Endothelial cell of umbilical vein (primary cell): ENCODE measurements around the gene AHI1. TPM values are rescaled to one million over a fixed set of nuclear protein-coding genes. Genes with fewer than 3 reads are reported as not detected.

Source experiments
- BruUV-seq: library from RNA; stranded (reverse); fragments of 400-500 nt; replicated peaks from 2 replicates; lab custom pipeline; 2021; lab: Mats Ljungman, UMichigan
- CTCF ChIA-PET: fragments of 300-600, 350-600 bp; sonication (Branson Sonifier 250); formaldehyde crosslinking; loops from one replicate; lab custom pipeline; 2021; ENCODE audit warnings: antibody characterized with exemption, inconsistent platforms; lab: Charles Lee
- POLR2A ChIA-PET: fragments of 300-600, 350-600 bp; sonication (Branson Sonifier 250); formaldehyde crosslinking; loops from one replicate; lab custom pipeline; 2021; ENCODE audit warnings: antibody characterized with exemption, inconsistent platforms; lab: Charles Lee
- DNase-seq: peaks from one replicate; pipeline ENCODE4 v3.0.0-alpha.2; 2011; ENCODE audit warnings: low read depth, low spot score
- FAIRE-seq: peaks from 2 replicates; lab custom pipeline; 2011; peaks lifted over from hg19 to GRCh38; lab: Jason Lieb, UNC
- H2AFZ ChIP-seq: 2 replicates; pipeline ENCODE4 v1.6.0; 2012; ENCODE audit warnings: low read depth, low read length, control low read depth, inconsistent platforms
- H3K27ac ChIP-seq: 2 replicates; pipeline ENCODE4 v1.5.1; 2011; ENCODE audit warnings: low read depth, mild to moderate bottlenecking, control low read depth, low read length, moderate library complexity; ENCODE audit not compliant: insufficient read depth
- H3K27me3 ChIP-seq, 2 experiments: 2 replicates each; pipeline versions ENCODE4 v1.6.0 to v1.6.1; 2011; ENCODE audit warnings: low read length in 2 of 2, mixed read lengths in 1 of 2; ENCODE audit not compliant: control insufficient read depth in 2 of 2, insufficient read depth in 2 of 2
- H3K36me3 ChIP-seq, 2 experiments: 2 replicates in 1 of 2; 3 replicates in 1 of 2; pipeline ENCODE4 v1.5.1; 2011; ENCODE audit warnings: low read length in 2 of 2, mild to moderate bottlenecking in 1 of 2, moderate library complexity in 1 of 2; ENCODE audit not compliant: control insufficient read depth in 2 of 2, insufficient read depth in 2 of 2; ENCODE audit errors: extremely low read depth in 1 of 2
- H3K4me1 ChIP-seq: 3 replicates; pipeline ENCODE4 v1.5.1; 2011; ENCODE audit warnings: mild to moderate bottlenecking, low read length; ENCODE audit not compliant: control insufficient read depth, insufficient read depth; ENCODE audit errors: extremely low read depth
- H3K4me2 ChIP-seq: 2 replicates; pipeline ENCODE4 v1.6.1; 2011; ENCODE audit warnings: low read length, control low read depth, mixed read lengths; ENCODE audit not compliant: insufficient read depth
- H3K4me3 ChIP-seq, 3 experiments: fragments of 200-600 bp in 1 of 3; sonication (generic), shearing (Covaris generic) in 1 of 3; replicated peaks in 1 of 3; 2 replicates each; pipeline ENCODE4 v1.5.1; 2011 to 2016; ENCODE audit warnings: control low read depth in 3 of 3, low read length in 3 of 3, mild to moderate bottlenecking in 2 of 3, inconsistent platforms in 1 of 3, low read depth in 1 of 3, moderate library complexity in 1 of 3; ENCODE audit not compliant: insufficient read depth in 1 of 3
- H3K79me2 ChIP-seq: 2 replicates; pipeline ENCODE4 v1.6.0; 2012; ENCODE audit warnings: low read length, inconsistent platforms; ENCODE audit not compliant: control insufficient read depth, insufficient read depth
- H3K9ac ChIP-seq: replicated peaks from 2 replicates; pipeline ENCODE3; 2011; ENCODE audit warnings: low read length, control low read depth; ENCODE audit not compliant: insufficient read depth; ENCODE audit errors: extremely low read depth
- H3K9me1 ChIP-seq: replicated peaks from 3 replicates; pipeline ENCODE4 v1.6.0; 2011; ENCODE audit warnings: mild to moderate bottlenecking, low read length; ENCODE audit not compliant: control insufficient read depth, insufficient read depth; ENCODE audit errors: extremely low read depth
- H3K9me3 ChIP-seq: replicated peaks from 2 replicates; pipeline ENCODE4 v1.5.1; 2012; ENCODE audit warnings: low read length, inconsistent platforms; ENCODE audit not compliant: control insufficient read depth, insufficient read depth
- H4K20me1 ChIP-seq: replicated peaks from 2 replicates; pipeline ENCODE3; 2011; ENCODE audit warnings: mild to moderate bottlenecking, low read length; ENCODE audit not compliant: control insufficient read depth, insufficient read depth; ENCODE audit errors: extremely low read depth
- EZH2 ChIP-seq: IDR thresholded peaks from 2 replicates; pipeline ENCODE4 v1.6.1; 2012; ENCODE audit warnings: borderline replicate concordance, low read depth, mild to moderate bottlenecking, moderate library complexity, low read length, inconsistent platforms; ENCODE audit not compliant: severe bottlenecking
- FOS ChIP-seq: IDR thresholded peaks from 2 replicates; pipeline ENCODE4 v1.6.1; 2011; ENCODE audit warnings: mild to moderate bottlenecking, low read length, moderate library complexity, borderline replicate concordance; ENCODE audit not compliant: insufficient read depth
- GATA2 ChIP-seq: IDR thresholded peaks from 2 replicates; pipeline ENCODE4 v1.7.0; 2011; ENCODE audit warnings: low read depth, mild to moderate bottlenecking, moderate library complexity, mixed read lengths, low read length; ENCODE audit not compliant: insufficient read length, insufficient read depth
- JUN ChIP-seq: IDR thresholded peaks from 2 replicates; pipeline ENCODE4 v1.6.1; 2011; ENCODE audit warnings: borderline replicate concordance, low read depth; ENCODE audit not compliant: insufficient read length, insufficient read depth
- MYC ChIP-seq: IDR thresholded peaks from one replicate; pipeline ENCODE4 v1.6.1; 2011; ENCODE audit warnings: mild to moderate bottlenecking, low read depth, low read length
- POLR2A ChIP-seq: IDR thresholded peaks from 2 replicates; pipeline ENCODE4 v1.6.1; 2012; ENCODE audit warnings: low read depth, mild to moderate bottlenecking, control low read depth, low read length
- POLR2AphosphoS5 ChIP-seq: IDR thresholded peaks from 2 replicates; pipeline ENCODE4 v1.6.1; 2012; ENCODE audit warnings: low read depth, mild to moderate bottlenecking, control low read depth, low read length, moderate library complexity; ENCODE audit not compliant: insufficient read depth
- dilution Hi-C: fragments of 300-500 bp; cut with MboI; formaldehyde crosslinking; loops from one replicate; pipeline ENCODE4 v1.15.0; 2019; ENCODE audit warnings: low sequenced_read_pairs; ENCODE audit not compliant: extremely low pct_ligation_motif_present
- intact Hi-C: fragments of 100-400 bp; cut with micrococcal nuclease; formaldehyde crosslinking; loops from one replicate; pipeline ENCODE4 v1.10.0; 2022
- polyA plus RNA-seq, 4 experiments: library from polyadenylated mRNA; depleted of rRNA in 3 of 4; stranded (reverse) in 3 of 4; unstranded in 1 of 4; fragments of >200 nt; gene quantifications; 2 replicates each; pipeline versions ENCODE4 v1.2.1 to v1.2.3, GENCODE V29; 2011 to 2012; ENCODE audit warnings: missing spikeins in 1 of 4
- total RNA-seq: library from RNA; stranded (reverse); gene quantifications from 2 replicates; pipeline ENCODE4 v1.2.3, GENCODE V29; 2021
- TF ChIP-seq, protein P1 (sequence below), 2 donors: IDR thresholded peaks; 1 replicate in 1 of 2; 2 replicates in 1 of 2; pipeline ENCODE4 v1.5.1; 2011; ENCODE audit warnings: low read length in 2 of 2, mild to moderate bottlenecking in 2 of 2, moderate library complexity in 2 of 2, control low read depth in 1 of 2, inconsistent platforms in 1 of 2, low read depth in 1 of 2; ENCODE audit not compliant: insufficient read depth in 1 of 2; ENCODE audit errors: extremely low read depth in 1 of 2
- TF ChIP-seq, protein P2 (sequence below): IDR thresholded peaks from 2 replicates; pipeline ENCODE4 v1.6.1; 2011; ENCODE audit not compliant: insufficient read depth, insufficient read length

Gene AHI1
- total and polyA plus RNA-seq, 2 donors (not counting 3 experiments of a cell fraction or from before 2014, with no cell fraction given), result 5.1 to 20.7 TPM

DNA sequence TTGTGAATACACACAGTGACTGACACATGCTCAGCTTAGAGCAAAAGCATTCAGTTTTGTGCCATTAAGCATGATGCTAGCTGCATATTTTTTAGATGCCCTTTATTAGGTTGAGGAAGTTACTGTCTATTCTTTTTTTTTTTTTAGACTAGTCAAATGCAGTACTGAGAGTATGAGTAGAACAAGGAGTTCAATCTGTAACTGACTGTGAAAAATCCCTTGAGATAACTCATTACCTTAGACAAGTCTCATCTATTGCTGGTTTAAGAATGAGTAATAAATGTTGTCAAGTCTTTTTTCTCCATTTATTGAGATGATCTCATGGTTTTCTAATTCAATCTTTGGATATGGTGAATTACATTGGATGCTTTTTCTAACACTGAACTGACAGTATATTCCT is 23.2 kb downstream of the AHI1 start:
- Histone ChIP-seq H3K27me3 (no peaks in the 10 kb centered on the region), H3K9me1 (no peaks in the 10 kb centered on the region), H3K79me2 (no peaks in the 10 kb centered on the region), H3K9me3 (no peaks in the 10 kb centered on the region), H4K20me1 (no peaks in the 10 kb centered on the region), H2AFZ (no peak overlapping the region), H3K4me3 (no peak overlapping the region), H3K4me1 (no peaks in the 10 kb centered on the region), H3K36me3 (peaks cover 3 to 5% of the 10 kb centered on the region in 2 experiments), H3K27ac (no peak overlapping the region), H3K4me2 (no peak overlapping the region), H3K9ac (no peak overlapping the region)
- FAIRE-seq (no peak), DNase-seq (no peak)
- dilution Hi-C loops (no loop called here), intact Hi-C loops (no loop called here)
- BruUV-seq, result no TSS peak
- POLR2A ChIA-PET, result no interaction called here
- TF ChIP-seq MYC (no peak), GATA2 (no peak), POLR2AphosphoS5 (no peak), JUN (no peak), EZH2 (no peak), POLR2A (no peak), FOS (no peak)
- TF ChIP-seq, protein P1, sequence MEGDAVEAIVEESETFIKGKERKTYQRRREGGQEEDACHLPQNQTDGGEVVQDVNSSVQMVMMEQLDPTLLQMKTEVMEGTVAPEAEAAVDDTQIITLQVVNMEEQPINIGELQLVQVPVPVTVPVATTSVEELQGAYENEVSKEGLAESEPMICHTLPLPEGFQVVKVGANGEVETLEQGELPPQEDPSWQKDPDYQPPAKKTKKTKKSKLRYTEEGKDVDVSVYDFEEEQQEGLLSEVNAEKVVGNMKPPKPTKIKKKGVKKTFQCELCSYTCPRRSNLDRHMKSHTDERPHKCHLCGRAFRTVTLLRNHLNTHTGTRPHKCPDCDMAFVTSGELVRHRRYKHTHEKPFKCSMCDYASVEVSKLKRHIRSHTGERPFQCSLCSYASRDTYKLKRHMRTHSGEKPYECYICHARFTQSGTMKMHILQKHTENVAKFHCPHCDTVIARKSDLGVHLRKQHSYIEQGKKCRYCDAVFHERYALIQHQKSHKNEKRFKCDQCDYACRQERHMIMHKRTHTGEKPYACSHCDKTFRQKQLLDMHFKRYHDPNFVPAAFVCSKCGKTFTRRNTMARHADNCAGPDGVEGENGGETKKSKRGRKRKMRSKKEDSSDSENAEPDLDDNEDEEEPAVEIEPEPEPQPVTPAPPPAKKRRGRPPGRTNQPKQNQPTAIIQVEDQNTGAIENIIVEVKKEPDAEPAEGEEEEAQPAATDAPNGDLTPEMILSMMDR (IDR thresholded peaks at IDR 0.05; ENCODE audit: extremely low read depth in 1 of 2, insufficient read depth in 1 of 2, low read depth in 1 of 2, low read length in 2 of 2), result no peak
- TF ChIP-seq, protein P2, sequence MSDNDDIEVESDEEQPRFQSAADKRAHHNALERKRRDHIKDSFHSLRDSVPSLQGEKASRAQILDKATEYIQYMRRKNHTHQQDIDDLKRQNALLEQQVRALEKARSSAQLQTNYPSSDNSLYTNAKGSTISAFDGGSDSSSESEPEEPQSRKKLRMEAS, result no peak
- CTCF ChIA-PET, result interaction anchor here (1.1 to 1.2 kb wide), 2 partner anchors 9 to 843 kb away, joined by 3 read pairs; no protein-coding TSS in a partner anchor
